Activated B cell treated with CpG ODN at 0.5 μM for 24 hours (primary cell): ENCODE results near the gene GSK3B. TPM values are rescaled to one million over a fixed set of nuclear protein-coding genes. Genes with fewer than 3 reads are reported as not detected.

Experiments used
- ATAC-seq: fragments of 200-7000 bp; cut with Tn5 transposase; one replicate; pipeline ENCODE4 v1.10.0; 2021; ENCODE audit warnings: low read depth, mild to moderate bottlenecking, moderate library complexity
- CTCF ChIA-PET: fragments of 350-600 bp; sonication (Branson Sonifier 250); formaldehyde crosslinking; loops from one replicate; lab custom pipeline; 2021; ENCODE audit warnings: antibody characterized with exemption; lab: Charles Lee
- POLR2A ChIA-PET: fragments of 350-600 bp; sonication (Branson Sonifier 250); formaldehyde crosslinking; loops from one replicate; lab custom pipeline; 2021; ENCODE audit warnings: antibody characterized with exemption; lab: Charles Lee
- DNase-seq: peaks from one replicate; pipeline ENCODE4 v3.0.0; 2022
- H3K27ac Mint-ChIP-seq: one replicate; pipeline ENCODE4 v1.8.0; 2020; ENCODE audit warnings: mixed read lengths
- H3K27me3 Mint-ChIP-seq: one replicate; pipeline ENCODE4 v1.8.0; 2021; ENCODE audit warnings: mixed read lengths
- H3K36me3 Mint-ChIP-seq: one replicate; pipeline ENCODE4 v1.8.0; 2021; ENCODE audit warnings: low read depth, mixed read lengths
- H3K4me1 Mint-ChIP-seq: one replicate; pipeline ENCODE4 v1.8.0; 2021; ENCODE audit warnings: mixed read lengths
- H3K4me3 Mint-ChIP-seq: one replicate; pipeline ENCODE4 v1.8.0; 2020; ENCODE audit warnings: mild to moderate bottlenecking, mixed read lengths
- H3K9me3 Mint-ChIP-seq: one replicate; pipeline ENCODE4 v1.8.0; 2020; ENCODE audit warnings: mixed read lengths
- intact Hi-C: fragments of 100-400 bp; cut with micrococcal nuclease; formaldehyde crosslinking; loops from one replicate; pipeline ENCODE4 v1.15.1; 2024
- total RNA-seq: library from RNA; stranded (reverse); gene quantifications from 2 replicates; pipeline ENCODE4 v1.2.3, GENCODE V29; 2022
- TF ChIP-seq, protein P1 (sequence below): fragments of 200-600 bp; IDR thresholded peaks from one replicate; pipeline ENCODE4 v1.8.0; 2022; ENCODE audit warnings: antibody characterized with exemption, mild to moderate bottlenecking

GSK3B gene
- total RNA-seq, 1 donor from 2014 or later, result 35.4 TPM

DNA sequence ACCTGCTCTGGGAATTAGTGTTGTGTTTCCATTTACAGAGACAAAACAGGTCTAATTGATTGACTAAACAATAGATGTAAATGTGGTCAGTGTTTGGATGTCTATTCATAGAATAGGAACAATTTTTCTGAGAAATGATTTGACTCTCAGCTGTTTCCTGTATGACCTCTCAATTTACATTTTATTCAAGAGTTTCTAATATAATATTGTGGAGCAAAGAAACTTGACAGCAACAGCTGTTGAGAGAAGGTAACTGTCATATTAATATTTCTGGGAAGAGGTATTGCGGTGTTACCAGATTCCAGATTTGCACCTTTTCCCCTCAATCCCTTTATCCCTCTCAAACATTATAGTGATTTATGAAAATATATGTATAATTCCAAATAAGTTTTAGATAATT is 316.1 kb downstream of the GSK3B start:
- ATAC-seq, result no peak
- CTCF ChIA-PET, result no interaction called here

DNA sequence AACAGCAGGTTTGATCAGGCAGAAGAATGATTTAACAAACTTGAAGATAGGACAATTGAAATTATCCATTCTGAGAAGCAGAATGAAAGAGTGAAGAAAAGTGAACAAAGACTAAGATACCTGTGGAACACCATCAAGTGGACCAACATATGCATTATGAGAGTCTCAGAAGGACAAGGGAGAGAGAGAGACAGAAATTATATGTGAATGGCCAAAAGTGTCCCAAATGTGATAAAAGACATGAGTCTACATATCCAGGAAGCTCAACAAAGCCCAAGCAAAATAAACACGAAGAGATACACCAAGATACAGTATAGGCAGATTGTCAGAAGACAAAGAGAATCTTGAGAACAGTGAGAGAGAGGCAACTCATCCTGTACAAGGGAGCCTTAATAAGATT is 317.9 kb downstream of the GSK3B start:
- Mint-ChIP-seq H3K27me3 (peaks cover 6% of the 10 kb centered on the region), H3K4me3 (no peak overlapping the region), H3K36me3 (no peaks in the 10 kb centered on the region), H3K27ac (no peak overlapping the region), H3K4me1 (no peaks in the 10 kb centered on the region), H3K9me3 (peaks cover 5% of the 10 kb centered on the region)
- TF ChIP-seq, protein P1, sequence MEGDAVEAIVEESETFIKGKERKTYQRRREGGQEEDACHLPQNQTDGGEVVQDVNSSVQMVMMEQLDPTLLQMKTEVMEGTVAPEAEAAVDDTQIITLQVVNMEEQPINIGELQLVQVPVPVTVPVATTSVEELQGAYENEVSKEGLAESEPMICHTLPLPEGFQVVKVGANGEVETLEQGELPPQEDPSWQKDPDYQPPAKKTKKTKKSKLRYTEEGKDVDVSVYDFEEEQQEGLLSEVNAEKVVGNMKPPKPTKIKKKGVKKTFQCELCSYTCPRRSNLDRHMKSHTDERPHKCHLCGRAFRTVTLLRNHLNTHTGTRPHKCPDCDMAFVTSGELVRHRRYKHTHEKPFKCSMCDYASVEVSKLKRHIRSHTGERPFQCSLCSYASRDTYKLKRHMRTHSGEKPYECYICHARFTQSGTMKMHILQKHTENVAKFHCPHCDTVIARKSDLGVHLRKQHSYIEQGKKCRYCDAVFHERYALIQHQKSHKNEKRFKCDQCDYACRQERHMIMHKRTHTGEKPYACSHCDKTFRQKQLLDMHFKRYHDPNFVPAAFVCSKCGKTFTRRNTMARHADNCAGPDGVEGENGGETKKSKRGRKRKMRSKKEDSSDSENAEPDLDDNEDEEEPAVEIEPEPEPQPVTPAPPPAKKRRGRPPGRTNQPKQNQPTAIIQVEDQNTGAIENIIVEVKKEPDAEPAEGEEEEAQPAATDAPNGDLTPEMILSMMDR, result no peak
- no peak for DNase-seq
- CTCF ChIA-PET, result no interaction called here
- no peak for ATAC-seq
- intact Hi-C loops, result no loop called here
- POLR2A ChIA-PET, result no interaction called here

More for the DNA sequence above, 316.1 kb downstream of the GSK3B start:
- Mint-ChIP-seq H3K4me3 (no peak overlapping the region), H3K9me3 (peaks cover 5% of the 10 kb centered on the region), H3K4me1 (no peaks in the 10 kb centered on the region), H3K27ac (no peak overlapping the region), H3K36me3 (no peaks in the 10 kb centered on the region), H3K27me3 (no peaks in the 10 kb centered on the region)
- POLR2A ChIA-PET, result no interaction called here
- intact Hi-C loops, result no loop called here
- TF ChIP-seq, protein P1, result no peak
- no peak for DNase-seq

DNA sequence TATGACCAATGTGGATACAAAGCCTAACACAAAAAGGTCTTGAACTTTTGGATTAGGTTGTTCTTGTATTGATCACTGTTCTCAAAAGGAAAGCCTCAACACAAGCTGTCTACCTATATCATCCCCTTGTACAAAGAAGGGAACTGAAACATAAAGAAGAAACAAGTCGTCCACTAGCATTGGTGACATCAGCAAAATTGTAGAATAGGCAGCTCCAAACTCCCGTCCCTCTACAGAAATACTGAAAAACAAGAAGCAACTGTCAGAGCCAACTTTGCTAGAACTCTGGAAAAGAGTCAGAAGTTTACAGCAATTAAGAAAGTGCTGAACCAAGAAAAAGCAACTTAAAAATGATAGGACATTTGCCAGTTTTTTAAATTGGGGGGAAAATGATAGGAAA is 319.8 kb downstream of the GSK3B start:
- TF ChIP-seq, protein P1, result no peak
- DNase-seq, result no peak
- Mint-ChIP-seq H3K4me1 (no peaks in the 10 kb centered on the region), H3K36me3 (no peaks in the 10 kb centered on the region), H3K27ac (no peak overlapping the region), H3K4me3 (no peak overlapping the region), H3K27me3 (peaks cover 6% of the 10 kb centered on the region), H3K9me3 (peaks cover 5% of the 10 kb centered on the region)
- POLR2A ChIA-PET, result no interaction called here
- intact Hi-C loops, result no loop called here
- CTCF ChIA-PET, result no interaction called here
- ATAC-seq, result no peak

Other genes with a start within 250 kb of the GSK3B start
- gene GPR156, start 190.8 kb upstream of the GSK3B start, total RNA-seq, result 0.24 TPM in 2 replicates